DOHH2 (cell line): ENCODE data around the gene DIP2C.

Experiments used
- H3F3A ChIP-seq: fragments of 200-600 bp; sonication (generic), shearing (Covaris generic); 2 replicates; pipeline ENCODE4 v1.6.0; 2016; ENCODE audit warnings: antibody characterized with exemption, mild to moderate bottlenecking; ENCODE audit not compliant: control insufficient read depth, insufficient read depth
- H3K27ac ChIP-seq: fragments of 200-600 bp; sonication (generic); 2 replicates; pipeline ENCODE4 v1.5.1; 2014; ENCODE audit warnings: low read depth, mild to moderate bottlenecking, low read length, moderate library complexity
- H3K27me3 ChIP-seq: fragments of 200-600 bp; sonication (generic); 2 replicates; pipeline ENCODE4 v1.6.1; 2014; ENCODE audit warnings: mild to moderate bottlenecking, low read length, mixed read lengths; ENCODE audit not compliant: control insufficient read depth
- H3K36me3 ChIP-seq: fragments of 200-600 bp; sonication (generic); 2 replicates; pipeline ENCODE4 v1.6.1; 2014; ENCODE audit warnings: mild to moderate bottlenecking, low read length, moderate library complexity, mixed read lengths; ENCODE audit not compliant: control insufficient read depth
- H3K4me1 ChIP-seq: fragments of 200-600 bp; sonication (generic); 2 replicates; pipeline ENCODE4 v1.6.1; 2014; ENCODE audit warnings: mild to moderate bottlenecking, low read length, mixed read lengths; ENCODE audit not compliant: control insufficient read depth
- H3K4me2 ChIP-seq: fragments of 200-600 bp; sonication (generic); 2 replicates; pipeline ENCODE4 v1.6.0; 2014; ENCODE audit warnings: mild to moderate bottlenecking, low read length, moderate library complexity
- H3K4me3 ChIP-seq: fragments of 200-600 bp; sonication (generic); 2 replicates; pipeline ENCODE4 v1.5.1; 2014; ENCODE audit warnings: mild to moderate bottlenecking, low read length, mixed read lengths
- H3K79me2 ChIP-seq: fragments of 200-600 bp; sonication (generic); 2 replicates; pipeline ENCODE4 v1.6.1; 2014; ENCODE audit warnings: mild to moderate bottlenecking, low read length, mixed read lengths; ENCODE audit not compliant: control insufficient read depth
- H3K9me2 ChIP-seq: fragments of 200-600 bp; sonication (generic); replicated peaks from 2 replicates; pipeline ENCODE4 v1.6.1; 2014; ENCODE audit warnings: mild to moderate bottlenecking, low read length, mixed read lengths; ENCODE audit not compliant: control insufficient read depth
- H3K9me3 ChIP-seq: fragments of 200-600 bp; sonication (generic); 2 replicates; pipeline ENCODE4 v1.6.1; 2014; ENCODE audit warnings: antibody characterized with exemption, low read length, mixed read lengths; ENCODE audit not compliant: control insufficient read depth, insufficient read depth
- H4K20me1 ChIP-seq: fragments of 200-600 bp; sonication (generic); 2 replicates; pipeline ENCODE4 v1.6.0; 2014; ENCODE audit warnings: low read depth, mild to moderate bottlenecking, antibody characterized with exemption, low read length, moderate library complexity; ENCODE audit not compliant: control insufficient read depth, insufficient read depth
- CTCF ChIP-seq: fragments of 200-600 bp; sonication (generic); IDR thresholded peaks from one replicate; pipeline ENCODE4 v1.5.1; 2014; ENCODE audit warnings: antibody characterized with exemption, mild to moderate bottlenecking, low read depth, low read length; ENCODE audit not compliant: poor library complexity, severe bottlenecking
- EZH2phosphoT487 ChIP-seq: fragments of 200-600 bp; sonication (generic); IDR thresholded peaks from 2 replicates; pipeline ENCODE4 v1.6.1; 2017; ENCODE audit warnings: borderline replicate concordance, mild to moderate bottlenecking, antibody characterized with exemption, low read length, moderate library complexity, mixed read lengths

The DIP2C gene

GRCh38 chr10:397321-398068, 292.0 kb downstream of the DIP2C start:
- Histone ChIP-seq H3K27me3 (no peaks in the 10 kb centered on the region), H3F3A (no peaks in the 10 kb centered on the region), H3K9me2 (no peaks in the 10 kb centered on the region), H3K4me2 (peak overlapping the region; percentile 15), H4K20me1 (no peaks in the 10 kb centered on the region), H3K79me2 (no peaks in the 10 kb centered on the region), H3K4me3 (no peak overlapping the region), H3K4me1 (peaks cover 33% of the 10 kb centered on the region), H3K36me3 (peaks cover 6% of the 10 kb centered on the region; the same call in 1 of the 2 replicates), H3K9me3 (no peaks in the 10 kb centered on the region), H3K27ac (no peak overlapping the region)
- TF ChIP-seq CTCF (peak; percentile 9), EZH2phosphoT487 (no peak)

DNA sequence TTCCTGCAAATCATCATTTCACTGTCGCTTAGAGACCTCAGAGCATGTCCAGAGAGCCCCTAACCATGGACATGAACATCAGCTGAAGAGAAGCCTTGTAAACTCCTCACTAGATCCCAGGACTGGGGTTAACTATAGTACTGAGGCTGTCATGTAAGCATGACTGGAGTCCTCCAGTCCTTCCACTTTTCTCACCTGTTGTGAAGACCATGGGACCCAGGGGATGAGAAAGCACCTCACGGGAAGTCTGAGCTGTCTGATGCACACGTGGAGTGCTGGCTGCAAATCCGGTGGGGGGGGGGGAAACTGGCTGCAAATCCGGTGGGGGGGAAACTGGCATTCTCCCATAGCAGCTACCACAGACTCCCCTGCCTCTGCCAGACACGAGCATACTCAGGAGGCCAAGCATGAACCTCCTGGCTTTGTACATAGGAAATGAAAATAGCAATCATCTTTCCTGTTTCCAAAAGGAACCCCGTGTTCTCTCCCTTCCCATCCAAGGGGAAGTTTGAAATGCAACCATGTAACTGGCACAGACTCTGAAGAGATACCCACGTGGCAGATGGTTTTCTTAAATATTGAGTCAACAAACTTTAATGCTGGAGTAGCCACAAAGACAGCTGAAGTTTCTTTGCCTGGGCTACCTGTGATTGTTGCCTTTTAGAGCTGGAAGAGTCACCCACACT, 292.8 kb downstream of the DIP2C start:
- no peak overlapping the region for H3K4me3 ChIP-seq
- no peaks in the 10 kb centered on the region for H3K79me2 ChIP-seq
- H3K27ac ChIP-seq = no peak overlapping the region
- no peaks in the 10 kb centered on the region for H3K9me3 ChIP-seq
- TF ChIP-seq EZH2phosphoT487 (no peak), CTCF (no peak)
- H3K27me3 ChIP-seq = no peaks in the 10 kb centered on the region
- H3F3A ChIP-seq = no peaks in the 10 kb centered on the region
- no peaks in the 10 kb centered on the region for H3K9me2 ChIP-seq
- H3K36me3 ChIP-seq = peaks cover 9% of the 10 kb centered on the region
- peaks cover 33% of the 10 kb centered on the region for H3K4me1 ChIP-seq
- no peaks in the 10 kb centered on the region for H4K20me1 ChIP-seq
- H3K4me2 ChIP-seq = peak overlapping the region; percentile 15

GRCh38 chr10:396107-396506, 293.4 kb downstream of the DIP2C start:
- Histone ChIP-seq H4K20me1 (no peaks in the 10 kb centered on the region), H3K36me3 (peaks cover 13% of the 10 kb centered on the region), H3K79me2 (no peaks in the 10 kb centered on the region), H3K27ac (no peak overlapping the region), H3K9me3 (no peaks in the 10 kb centered on the region), H3K27me3 (no peaks in the 10 kb centered on the region), H3F3A (no peaks in the 10 kb centered on the region), H3K4me1 (peaks cover 33% of the 10 kb centered on the region), H3K4me2 (no peak overlapping the region), H3K4me3 (no peak overlapping the region), H3K9me2 (no peaks in the 10 kb centered on the region)
- TF ChIP-seq CTCF (no peak), EZH2phosphoT487 (no peak)
